ENCODE measurements around the gene KIAA0319L.

DNA sequence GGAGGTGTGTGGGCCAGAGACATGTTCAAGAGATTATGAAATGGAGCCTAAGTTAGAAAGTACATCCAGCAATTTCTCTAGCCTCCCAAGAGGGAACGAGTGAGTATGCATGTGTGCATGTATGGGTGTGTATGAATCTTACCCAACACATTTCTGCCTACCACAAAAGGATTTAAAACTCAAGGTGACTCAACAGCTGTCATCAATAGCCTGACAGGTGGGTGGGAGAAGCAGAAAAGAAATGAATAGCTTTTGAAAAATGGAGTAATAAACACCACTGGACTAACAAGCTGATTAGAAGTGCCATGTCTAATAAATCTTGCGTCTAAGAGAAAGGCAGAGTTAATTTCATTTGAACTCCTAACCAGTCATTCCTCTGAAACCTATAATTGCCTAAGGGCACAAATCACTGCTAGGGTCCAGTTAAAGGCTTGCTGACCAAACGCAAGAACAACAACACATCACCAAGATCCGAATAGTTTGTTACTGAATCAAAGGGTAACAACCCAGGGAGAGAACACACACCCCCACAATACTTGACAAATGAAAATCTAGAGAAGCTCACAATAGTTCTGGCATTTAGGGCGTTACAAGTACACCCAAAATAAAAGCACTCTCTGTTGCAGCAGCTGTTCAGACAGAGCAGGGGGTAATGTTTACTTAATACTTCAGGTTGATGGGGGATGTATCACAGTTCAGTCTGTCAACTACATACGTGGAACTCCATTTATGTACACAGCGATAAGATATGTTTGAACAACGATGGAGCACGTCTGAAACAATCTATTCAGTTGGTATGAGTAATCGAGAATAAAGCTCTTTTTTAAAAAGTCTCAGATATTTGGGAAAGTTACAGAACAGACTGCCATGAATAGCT lies 1.4 kb downstream of the KIAA0319L start:
- TF ChIP-seq, protein P1, sequence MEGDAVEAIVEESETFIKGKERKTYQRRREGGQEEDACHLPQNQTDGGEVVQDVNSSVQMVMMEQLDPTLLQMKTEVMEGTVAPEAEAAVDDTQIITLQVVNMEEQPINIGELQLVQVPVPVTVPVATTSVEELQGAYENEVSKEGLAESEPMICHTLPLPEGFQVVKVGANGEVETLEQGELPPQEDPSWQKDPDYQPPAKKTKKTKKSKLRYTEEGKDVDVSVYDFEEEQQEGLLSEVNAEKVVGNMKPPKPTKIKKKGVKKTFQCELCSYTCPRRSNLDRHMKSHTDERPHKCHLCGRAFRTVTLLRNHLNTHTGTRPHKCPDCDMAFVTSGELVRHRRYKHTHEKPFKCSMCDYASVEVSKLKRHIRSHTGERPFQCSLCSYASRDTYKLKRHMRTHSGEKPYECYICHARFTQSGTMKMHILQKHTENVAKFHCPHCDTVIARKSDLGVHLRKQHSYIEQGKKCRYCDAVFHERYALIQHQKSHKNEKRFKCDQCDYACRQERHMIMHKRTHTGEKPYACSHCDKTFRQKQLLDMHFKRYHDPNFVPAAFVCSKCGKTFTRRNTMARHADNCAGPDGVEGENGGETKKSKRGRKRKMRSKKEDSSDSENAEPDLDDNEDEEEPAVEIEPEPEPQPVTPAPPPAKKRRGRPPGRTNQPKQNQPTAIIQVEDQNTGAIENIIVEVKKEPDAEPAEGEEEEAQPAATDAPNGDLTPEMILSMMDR (IDR thresholded peaks at IDR 0.05): no peak
- TF ChIP-seq POLR2A (IDR thresholded peaks at IDR 0.05): no peak
